ENCODE measurements around the gene C17orf114.

The C17orf114 gene

GRCh38 chr17:4771519-4772234 is 30.5 kb downstream of the C17orf114 start, which contains the start of gene TM4SF5 (continued):
- TF ChIP-seq ARID4A (CRISPR knock-in tag; IDR thresholded peaks at IDR 0.05; ENCODE audit: borderline replicate concordance) = peak; percentile 88
- 0 out of 2 replicates have a peak, but pooled peaks have one; percentile 13 for TF ChIP-seq TEAD2 (CRISPR knock-in tag; IDR thresholded peaks at IDR 0.05)
- TF ChIP-seq HOMEZ (CRISPR knock-in tag; IDR thresholded peaks at IDR 0.05; ENCODE audit: low read depth) = 0 out of 2 replicates have a peak, but pooled peaks have one; percentile 76
- no peak for TF ChIP-seq ZUFSP (CRISPR knock-in tag; IDR thresholded peaks at IDR 0.05; ENCODE audit: borderline replicate concordance)
- TF ChIP-seq SKIL (CRISPR knock-in tag; IDR thresholded peaks at IDR 0.05; ENCODE audit: borderline replicate concordance) = peak; percentile 53; the same call in 1 of the 2 replicates
- TF ChIP-seq IRX3 (CRISPR knock-in tag; IDR thresholded peaks at IDR 0.05; ENCODE audit: borderline replicate concordance, low read depth) = 0 out of 2 replicates have a peak, but pooled peaks have one; percentile 53
- TF ChIP-seq ZNF230 (CRISPR knock-in tag; IDR thresholded peaks at IDR 0.05) = peak; percentile 45; the same call in 1 of the 2 replicates
- TF ChIP-seq ZNF678 (CRISPR knock-in tag; IDR thresholded peaks at IDR 0.05) = 0 out of 2 replicates have a peak, but pooled peaks have one; percentile 74
- peak; percentile 86 for TF ChIP-seq ZNF350 (CRISPR knock-in tag; IDR thresholded peaks at IDR 0.05; ENCODE audit: borderline replicate concordance, low read depth)
- peak; percentile 92 for TF ChIP-seq ZNF460 (CRISPR knock-in tag; IDR thresholded peaks at IDR 0.05; ENCODE audit: borderline replicate concordance)
- no peak for TF ChIP-seq THAP7 (CRISPR knock-in tag; IDR thresholded peaks at IDR 0.05)
- peak; percentile 92 for TF ChIP-seq SALL1 (CRISPR knock-in tag; IDR thresholded peaks at IDR 0.05)
- no peak for TF ChIP-seq ZNF101 (CRISPR knock-in tag; IDR thresholded peaks at IDR 0.05; ENCODE audit: borderline replicate concordance, low read depth)
- TF ChIP-seq ZNF710 (CRISPR knock-in tag; IDR thresholded peaks at IDR 0.05; ENCODE audit: borderline replicate concordance) = peak; percentile 90; the same call in 1 of the 2 replicates
